H9 (cell line): ENCODE data around the gene LRPAP1. TPM values are rescaled to one million over a fixed set of nuclear protein-coding genes. Genes with fewer than 3 reads are reported as not detected.

ENCODE experiments used
- DNase-seq: peaks from one replicate; pipeline ENCODE4 v3.0.0-alpha.2; 2017
- H2AFZ ChIP-seq: one replicate; pipeline ENCODE4 v1.6.1; 2013; ENCODE audit warnings: mild to moderate bottlenecking, low read length, control low read depth, moderate library complexity
- H2AK5ac ChIP-seq: 2 replicates; pipeline ENCODE4 v1.6.1; 2013; ENCODE audit warnings: low read length, control low read depth, mixed read lengths; ENCODE audit not compliant: insufficient read length
- H2BK120ac ChIP-seq: one replicate; pipeline ENCODE4 v1.6.1; 2013; ENCODE audit warnings: low read depth, mild to moderate bottlenecking, low read length, control low read depth, inconsistent platforms; ENCODE audit not compliant: poor library complexity, severe bottlenecking
- H2BK12ac ChIP-seq: 2 replicates; pipeline ENCODE4 v1.6.1; 2013; ENCODE audit warnings: low read length, control low read depth, mixed read lengths, low read depth; ENCODE audit not compliant: insufficient read length
- H2BK15ac ChIP-seq: 2 replicates; pipeline ENCODE4 v1.6.1; 2013; ENCODE audit warnings: low read depth, low read length, control low read depth
- H2BK20ac ChIP-seq: one replicate; pipeline ENCODE4 v1.6.1; 2013; ENCODE audit warnings: low read depth, mild to moderate bottlenecking, low read length, control low read depth, inconsistent platforms; ENCODE audit not compliant: poor library complexity, severe bottlenecking
- H2BK5ac ChIP-seq: 2 replicates; pipeline ENCODE4 v1.6.1; 2013; ENCODE audit warnings: low read length, control low read depth, mixed read lengths; ENCODE audit not compliant: insufficient read length
- H3K14ac ChIP-seq: 2 replicates; pipeline ENCODE4 v1.6.1; 2013; ENCODE audit warnings: low read length, control low read depth; ENCODE audit not compliant: insufficient read depth
- H3K18ac ChIP-seq: 2 replicates; pipeline ENCODE4 v1.6.1; 2013; ENCODE audit warnings: low read depth, mild to moderate bottlenecking, mixed read lengths, low read length, control low read depth; ENCODE audit not compliant: insufficient read length
- H3K23ac ChIP-seq: 2 replicates; pipeline ENCODE4 v1.6.1; 2013; ENCODE audit warnings: low read length, control low read depth, mixed read lengths, low read depth; ENCODE audit not compliant: insufficient read length
- H3K23me2 ChIP-seq: 2 replicates; pipeline ENCODE4 v1.6.1; 2013; ENCODE audit warnings: low read depth, mild to moderate bottlenecking, mixed read lengths, low read length, control low read depth; ENCODE audit not compliant: insufficient read length, poor library complexity, severe bottlenecking
- H3K27ac ChIP-seq: 2 replicates; pipeline ENCODE4 v1.5.1; 2013; ENCODE audit warnings: low read length, control low read depth, mixed read lengths, low read depth; ENCODE audit not compliant: insufficient read length
- H3K27me3 ChIP-seq: 2 replicates; pipeline ENCODE4 v1.6.1; 2013; ENCODE audit warnings: low read length, control low read depth, inconsistent platforms; ENCODE audit not compliant: insufficient read depth
- H3K4ac ChIP-seq: 2 replicates; pipeline ENCODE4 v1.6.1; 2013; ENCODE audit warnings: low read depth, mild to moderate bottlenecking, control low read depth, inconsistent platforms, low read length, moderate library complexity
- H3K4me1 ChIP-seq: 2 replicates; pipeline ENCODE4 v1.6.1; 2013; ENCODE audit warnings: low read length, control low read depth, inconsistent platforms; ENCODE audit not compliant: insufficient read depth
- H3K4me2 ChIP-seq: 2 replicates; pipeline ENCODE4 v1.6.1; 2013; ENCODE audit warnings: low read length, control low read depth, mixed read lengths; ENCODE audit not compliant: insufficient read length, insufficient read depth
- H3K56ac ChIP-seq: 2 replicates; pipeline ENCODE4 v1.6.1; 2013; ENCODE audit warnings: low read depth, mild to moderate bottlenecking, mixed read lengths, low read length, control low read depth; ENCODE audit not compliant: insufficient read length
- H3K79me1 ChIP-seq: 2 replicates; pipeline ENCODE4 v1.6.1; 2013; ENCODE audit warnings: low read depth, mild to moderate bottlenecking, moderate library complexity, low read length, control low read depth, inconsistent platforms; ENCODE audit not compliant: insufficient read depth, poor library complexity, severe bottlenecking
- H3K79me2 ChIP-seq: 2 replicates; pipeline ENCODE4 v1.6.1; 2013; ENCODE audit warnings: low read length, control low read depth, inconsistent platforms; ENCODE audit not compliant: insufficient read depth
- H3K9ac ChIP-seq: 2 replicates; pipeline ENCODE4 v1.6.1; 2013; ENCODE audit warnings: low read length, control low read depth, mixed read lengths; ENCODE audit not compliant: insufficient read length; ENCODE audit errors: extremely low read depth
- H3K9me3 ChIP-seq: one replicate; pipeline ENCODE4 v1.6.1; 2013; ENCODE audit warnings: low read depth, low read length, inconsistent platforms; ENCODE audit not compliant: control insufficient read depth
- H3T11ph ChIP-seq: one replicate; pipeline ENCODE4 v1.6.1; 2013; ENCODE audit warnings: mild to moderate bottlenecking, low read length, control low read depth, inconsistent platforms
- H4K20me1 ChIP-seq: one replicate; pipeline ENCODE4 v1.6.1; 2013; ENCODE audit not compliant: control insufficient read depth, insufficient read length, insufficient read depth
- H4K5ac ChIP-seq: 2 replicates; pipeline ENCODE4 v1.6.1; 2013; ENCODE audit warnings: low read depth, mild to moderate bottlenecking, mixed read lengths, low read length, control low read depth; ENCODE audit not compliant: insufficient read length
- H4K8ac ChIP-seq: replicated peaks from 2 replicates; pipeline ENCODE4 v1.6.1; 2013; ENCODE audit warnings: low read length, control low read depth, mixed read lengths, low read depth; ENCODE audit not compliant: insufficient read length
- H4K91ac ChIP-seq: 2 replicates; pipeline ENCODE4 v1.6.1; 2013; ENCODE audit warnings: low read depth, mild to moderate bottlenecking, moderate library complexity, mixed read lengths, low read length, control low read depth; ENCODE audit not compliant: insufficient read length
- H3K27ac Mint-ChIP-seq, 3 experiments: 2 replicates in 2 of 3; 3 replicates in 1 of 3; pipeline ENCODE4 v1.8.0; 2020 to 2021; ENCODE audit warnings: mixed read lengths in 3 of 3, mild to moderate bottlenecking in 1 of 3, moderate library complexity in 1 of 3
- H3K27me3 Mint-ChIP-seq: 2 replicates; pipeline ENCODE4 v1.8.0; 2021; ENCODE audit warnings: low read depth, mild to moderate bottlenecking, moderate library complexity, mixed read lengths
- H3K36me3 Mint-ChIP-seq, 3 experiments: 2 replicates in 2 of 3; 3 replicates in 1 of 3; pipeline ENCODE4 v1.8.0; 2020 to 2021; ENCODE audit warnings: low read depth in 3 of 3, mixed read lengths in 3 of 3; ENCODE audit not compliant: insufficient read depth in 1 of 3
- H3K4me1 Mint-ChIP-seq, 2 experiments: 2 replicates each; pipeline ENCODE4 v1.8.0; 2020; ENCODE audit warnings: mixed read lengths in 2 of 2
- H3K4me3 Mint-ChIP-seq, 2 experiments: 2 replicates in 1 of 2; 3 replicates in 1 of 2; pipeline ENCODE4 v1.8.0; 2020 to 2021; ENCODE audit warnings: mild to moderate bottlenecking in 2 of 2, mixed read lengths in 2 of 2, moderate library complexity in 1 of 2
- H3K9me3 Mint-ChIP-seq, 2 experiments: 2 replicates in 1 of 2; 3 replicates in 1 of 2; pipeline ENCODE4 v1.8.0; 2020; ENCODE audit warnings: mild to moderate bottlenecking in 2 of 2, mixed read lengths in 2 of 2, moderate library complexity in 1 of 2
- WGBS: extraction: QIAGEN DNeasy Blood & Tissue Kit; methylation state at CpG from one replicate; pipeline ENCODE4 v1.1.7; 2013; ENCODE audit warnings: missing lambda C conversion rate, low lambda C conversion rate, mixed read lengths; ENCODE audit not compliant: insufficient read length; ENCODE audit errors: extremely low coverage; 5-methylcytosine and 5-hydroxymethylcytosine counted together
- total RNA-seq: library from RNA; stranded (reverse); gene quantifications from 2 replicates; pipeline ENCODE4 v1.2.1, GENCODE V29; 2021
- TF ChIP-seq, protein P1 (sequence below): fragments of 200-600 bp; sonication (generic); conservative IDR thresholded peaks from 3 replicates; pipeline ENCODE4 v1.8.0; 2021; ENCODE audit warnings: antibody characterized with exemption, mild to moderate bottlenecking

Gene LRPAP1
- total RNA-seq, 1 experiment from 2014 or later: 85.9 TPM

DNA sequence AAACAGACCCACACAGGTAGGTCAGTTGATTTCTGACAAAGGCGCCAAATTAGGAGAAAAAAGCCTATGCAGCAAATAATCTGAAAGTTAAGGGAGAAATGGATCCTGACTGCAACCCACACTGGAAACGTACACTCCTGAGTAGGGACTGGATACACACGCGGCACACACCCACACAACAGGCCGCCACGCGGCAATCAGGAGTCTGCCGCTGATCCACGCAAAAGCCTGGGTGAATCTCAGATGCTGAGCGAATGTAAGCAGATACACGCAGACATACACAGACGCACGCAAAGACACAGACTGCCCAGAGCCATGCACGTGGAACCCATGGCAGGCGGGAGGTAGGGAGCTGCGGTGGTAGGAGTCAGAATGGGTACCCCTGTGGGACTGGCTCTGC, 21.7 kb downstream of the LRPAP1 start:
- Histone ChIP-seq H3K9ac (no peak overlapping the region), H3K23me2 (no peaks in the 10 kb centered on the region), H3K79me2 (no peaks in the 10 kb centered on the region), H4K91ac (no peak overlapping the region), H2AFZ (no peak overlapping the region), H4K8ac (no peak overlapping the region), H3K4me1 (no peaks in the 10 kb centered on the region), H3K9me3 (no peaks in the 10 kb centered on the region), H3K4me2 (no peak overlapping the region), H2BK12ac (no peak overlapping the region), H2BK20ac (no peak overlapping the region), H2BK120ac (no peak overlapping the region), H3K14ac (no peak overlapping the region), H3K27ac (no peak overlapping the region), H4K20me1 (no peaks in the 10 kb centered on the region), H3K56ac (no peak overlapping the region), H3K4ac (no peak overlapping the region), H4K5ac (no peak overlapping the region), H3K18ac (no peak overlapping the region), H3K23ac (no peak overlapping the region), H3T11ph (no peak overlapping the region), H3K27me3 (no peaks in the 10 kb centered on the region), H2BK5ac (no peak overlapping the region), H2AK5ac (no peak overlapping the region), H2BK15ac (no peak overlapping the region), H3K79me1 (no peaks in the 10 kb centered on the region)
- TF ChIP-seq, protein P1, sequence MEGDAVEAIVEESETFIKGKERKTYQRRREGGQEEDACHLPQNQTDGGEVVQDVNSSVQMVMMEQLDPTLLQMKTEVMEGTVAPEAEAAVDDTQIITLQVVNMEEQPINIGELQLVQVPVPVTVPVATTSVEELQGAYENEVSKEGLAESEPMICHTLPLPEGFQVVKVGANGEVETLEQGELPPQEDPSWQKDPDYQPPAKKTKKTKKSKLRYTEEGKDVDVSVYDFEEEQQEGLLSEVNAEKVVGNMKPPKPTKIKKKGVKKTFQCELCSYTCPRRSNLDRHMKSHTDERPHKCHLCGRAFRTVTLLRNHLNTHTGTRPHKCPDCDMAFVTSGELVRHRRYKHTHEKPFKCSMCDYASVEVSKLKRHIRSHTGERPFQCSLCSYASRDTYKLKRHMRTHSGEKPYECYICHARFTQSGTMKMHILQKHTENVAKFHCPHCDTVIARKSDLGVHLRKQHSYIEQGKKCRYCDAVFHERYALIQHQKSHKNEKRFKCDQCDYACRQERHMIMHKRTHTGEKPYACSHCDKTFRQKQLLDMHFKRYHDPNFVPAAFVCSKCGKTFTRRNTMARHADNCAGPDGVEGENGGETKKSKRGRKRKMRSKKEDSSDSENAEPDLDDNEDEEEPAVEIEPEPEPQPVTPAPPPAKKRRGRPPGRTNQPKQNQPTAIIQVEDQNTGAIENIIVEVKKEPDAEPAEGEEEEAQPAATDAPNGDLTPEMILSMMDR: no peak
- H3K36me3 Mint-ChIP-seq: peaks cover 52 to 79% (median 78%) of the 10 kb centered on the region in 3 experiments
- H3K9me3 Mint-ChIP-seq: no peaks in the 10 kb centered on the region; a peak in 1 of 5 replicates
- H3K4me1 Mint-ChIP-seq: peaks cover 0 to under 1% of the 10 kb centered on the region in 2 experiments; a peak in 1 of 4 replicates
- no peak for DNase-seq
- no CpG with 5 or more reads among the region's 16 CpGs for WGBS
- no peaks in the 10 kb centered on the region for H3K27me3 Mint-ChIP-seq
- no peak overlapping the region for H3K27ac Mint-ChIP-seq
- no peak overlapping the region for H3K4me3 Mint-ChIP-seq
